Body of pancreas (tissue), 4 donors: ENCODE data around the gene LRAT.

ENCODE experiments used
- CTCF ChIP-seq, 7 experiments: fragments of 450-650 bp in 4 of 7; fragments of 200-600 bp in 3 of 7; sonication (generic) in 3 of 7; IDR thresholded peaks; one replicate each; pipeline ENCODE4 v1.5.1; 2016 to 2019; ENCODE audit warnings: antibody characterized with exemption in 7 of 7
- POLR2A ChIP-seq, 3 donors: fragments of 450-650 bp; IDR thresholded peaks; one replicate each; pipeline ENCODE4 v1.6.1; 2016; ENCODE audit warnings: antibody characterized with exemption in 3 of 3, mild to moderate bottlenecking in 2 of 3

- TF ChIP-seq CTCF (IDR thresholded peaks at IDR 0.05) (no peak), POLR2A (IDR thresholded peaks at IDR 0.05) (no peak)
These were observed 17.1 kb downstream of the LRAT start for GRCh38 chr4:154760895-154761294.
